Smooth muscle cell (in vitro differentiated cells): Measurements from ENCODE around the gene PDE10A. TPM values are rescaled to one million over a fixed set of nuclear protein-coding genes. Genes with fewer than 3 reads are reported as not detected.

Experiments
- DNase-seq: peaks from one replicate; lab custom pipeline; 2025; ENCODE audit not compliant: unreplicated experiment; lab: John Stamatoyannopoulos, UW
- H2AFZ ChIP-seq: fragments of 200-600 bp; sonication (generic); 2 replicates; pipeline ENCODE4 v1.6.0; 2016; ENCODE audit warnings: antibody characterized with exemption, low read depth, mild to moderate bottlenecking
- H3F3A ChIP-seq: fragments of 200-600 bp; sonication (generic); 2 replicates; pipeline ENCODE4 v1.6.0; 2017; ENCODE audit warnings: antibody characterized with exemption, low read depth
- H3K27ac ChIP-seq: fragments of 200-600 bp; sonication (generic); 2 replicates; pipeline ENCODE4 v1.5.1; 2016; ENCODE audit warnings: low read depth, mild to moderate bottlenecking
- H3K27me3 ChIP-seq: fragments of 200-600 bp; sonication (generic); 2 replicates; pipeline ENCODE4 v1.6.1; 2016; ENCODE audit warnings: low read depth, mild to moderate bottlenecking
- H3K36me3 ChIP-seq: fragments of 200-600 bp; sonication (generic); 2 replicates; pipeline ENCODE4 v1.5.1; 2016; ENCODE audit warnings: low read depth
- H3K4me1 ChIP-seq: fragments of 200-600 bp; sonication (generic); 2 replicates; pipeline ENCODE4 v1.5.1; 2016; ENCODE audit warnings: low read depth
- H3K4me2 ChIP-seq: fragments of 200-600 bp; sonication (generic); 2 replicates; pipeline ENCODE4 v1.6.0; 2016; ENCODE audit warnings: mild to moderate bottlenecking
- H3K4me3 ChIP-seq: fragments of 200-600 bp; sonication (generic); 2 replicates; pipeline ENCODE4 v1.5.1; 2016; ENCODE audit warnings: mild to moderate bottlenecking
- H3K79me2 ChIP-seq: fragments of 200-600 bp; sonication (generic); 2 replicates; pipeline ENCODE4 v1.6.0; 2016; ENCODE audit warnings: low read depth, mild to moderate bottlenecking
- H3K9ac ChIP-seq: fragments of 200-600 bp; sonication (generic); 2 replicates; pipeline ENCODE4 v1.6.0; 2016; ENCODE audit warnings: low read depth
- H3K9me3 ChIP-seq: fragments of 200-600 bp; sonication (generic); replicated peaks from 2 replicates; pipeline ENCODE4 v1.5.1; 2016; ENCODE audit warnings: low read depth
- H4K20me1 ChIP-seq: fragments of 200-600 bp; sonication (generic); 2 replicates; pipeline ENCODE4 v1.6.0; 2016; ENCODE audit warnings: low read depth
- WGBS: methylation state at CpG from one replicate; pipeline ENCODE4 v1.1.7; 2016; ENCODE audit warnings: low lambda C conversion rate; 5-methylcytosine and 5-hydroxymethylcytosine counted together
- polyA plus RNA-seq: library from polyadenylated mRNA; unstranded; fragments of >200 nt; fragmentation: Nextera tagmentation; extraction: Ambion mirVana; gene quantifications from 2 replicates; pipeline ENCODE4 v1.2.1, GENCODE V29; 2016
- total RNA-seq: library from RNA; depleted of rRNA; stranded (reverse); fragments of >200 nt; gene quantifications from 2 replicates; pipeline ENCODE4 v1.2.3, GENCODE V29; 2014
- TF ChIP-seq, protein P1 (sequence below): fragments of 200-600 bp; sonication (generic); IDR thresholded peaks from 2 replicates; pipeline ENCODE4 v1.5.1; 2017; ENCODE audit warnings: borderline replicate concordance, mild to moderate bottlenecking, antibody characterized with exemption; ENCODE audit not compliant: insufficient read depth, poor library complexity, severe bottlenecking

The PDE10A gene
- total and polyA plus RNA-seq, 2 experiments from 2014 or later = 2.0 to 5.6 TPM

DNA sequence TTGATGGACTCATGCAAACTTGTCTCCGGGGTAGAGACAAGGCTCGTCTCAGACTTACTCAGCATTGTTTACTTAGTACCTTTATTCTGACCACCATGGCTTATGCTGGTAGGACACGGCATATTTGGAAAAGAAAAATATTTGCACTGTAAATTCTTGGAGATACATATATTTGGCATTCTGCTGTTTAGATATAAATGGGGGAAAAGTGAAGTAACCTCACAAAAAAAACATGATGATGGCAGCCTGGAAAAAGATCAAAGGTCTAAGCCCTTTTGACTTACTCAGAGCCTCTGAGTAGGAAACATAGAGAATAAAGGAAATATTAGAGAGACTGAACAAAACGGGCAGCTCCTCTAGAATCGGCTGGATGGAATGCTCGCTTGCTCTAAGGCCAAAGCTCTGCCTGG is 32.5 kb downstream of the PDE10A start:
- 67% methylated on average over 6 of the region's 6 CpGs for WGBS

GRCh38 chr6:165628955-165629354 is 34.1 kb downstream of the PDE10A start:
- no peak for DNase-seq
- H3K27ac ChIP-seq = no peak overlapping the region
- no peaks in the 10 kb centered on the region for H4K20me1 ChIP-seq
- no peaks in the 10 kb centered on the region for H3K4me1 ChIP-seq
- no peak overlapping the region for H3K9ac ChIP-seq
- H3F3A ChIP-seq = no peaks in the 10 kb centered on the region
- H3K4me3 ChIP-seq = no peak overlapping the region
- no peak overlapping the region for H3K4me2 ChIP-seq
- H3K9me3 ChIP-seq = no peaks in the 10 kb centered on the region
- H3K27me3 ChIP-seq = peaks cover 7% of the 10 kb centered on the region
- no peaks in the 10 kb centered on the region for H3K36me3 ChIP-seq
- no peak overlapping the region for H2AFZ ChIP-seq
- no peaks in the 10 kb centered on the region for H3K79me2 ChIP-seq
- WGBS = 61% methylated on average over 4 of the region's 4 CpGs
- TF ChIP-seq, protein P1, sequence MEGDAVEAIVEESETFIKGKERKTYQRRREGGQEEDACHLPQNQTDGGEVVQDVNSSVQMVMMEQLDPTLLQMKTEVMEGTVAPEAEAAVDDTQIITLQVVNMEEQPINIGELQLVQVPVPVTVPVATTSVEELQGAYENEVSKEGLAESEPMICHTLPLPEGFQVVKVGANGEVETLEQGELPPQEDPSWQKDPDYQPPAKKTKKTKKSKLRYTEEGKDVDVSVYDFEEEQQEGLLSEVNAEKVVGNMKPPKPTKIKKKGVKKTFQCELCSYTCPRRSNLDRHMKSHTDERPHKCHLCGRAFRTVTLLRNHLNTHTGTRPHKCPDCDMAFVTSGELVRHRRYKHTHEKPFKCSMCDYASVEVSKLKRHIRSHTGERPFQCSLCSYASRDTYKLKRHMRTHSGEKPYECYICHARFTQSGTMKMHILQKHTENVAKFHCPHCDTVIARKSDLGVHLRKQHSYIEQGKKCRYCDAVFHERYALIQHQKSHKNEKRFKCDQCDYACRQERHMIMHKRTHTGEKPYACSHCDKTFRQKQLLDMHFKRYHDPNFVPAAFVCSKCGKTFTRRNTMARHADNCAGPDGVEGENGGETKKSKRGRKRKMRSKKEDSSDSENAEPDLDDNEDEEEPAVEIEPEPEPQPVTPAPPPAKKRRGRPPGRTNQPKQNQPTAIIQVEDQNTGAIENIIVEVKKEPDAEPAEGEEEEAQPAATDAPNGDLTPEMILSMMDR = no peak

More for the DNA sequence above, 32.5 kb downstream of the PDE10A start:
- no peaks in the 10 kb centered on the region for H3K4me1 ChIP-seq
- H4K20me1 ChIP-seq = no peaks in the 10 kb centered on the region
- no peak overlapping the region for H3K27ac ChIP-seq
- H3K4me2 ChIP-seq = no peak overlapping the region
- no peaks in the 10 kb centered on the region for H3K79me2 ChIP-seq
- no peaks in the 10 kb centered on the region for H3F3A ChIP-seq
- TF ChIP-seq, protein P1 = no peak
- DNase-seq = no peak
- H3K9me3 ChIP-seq = no peaks in the 10 kb centered on the region
- no peak overlapping the region for H3K4me3 ChIP-seq
- H3K9ac ChIP-seq = no peak overlapping the region
- H3K27me3 ChIP-seq = peaks cover 13% of the 10 kb centered on the region
- no peak overlapping the region for H2AFZ ChIP-seq
- no peaks in the 10 kb centered on the region for H3K36me3 ChIP-seq

DNA sequence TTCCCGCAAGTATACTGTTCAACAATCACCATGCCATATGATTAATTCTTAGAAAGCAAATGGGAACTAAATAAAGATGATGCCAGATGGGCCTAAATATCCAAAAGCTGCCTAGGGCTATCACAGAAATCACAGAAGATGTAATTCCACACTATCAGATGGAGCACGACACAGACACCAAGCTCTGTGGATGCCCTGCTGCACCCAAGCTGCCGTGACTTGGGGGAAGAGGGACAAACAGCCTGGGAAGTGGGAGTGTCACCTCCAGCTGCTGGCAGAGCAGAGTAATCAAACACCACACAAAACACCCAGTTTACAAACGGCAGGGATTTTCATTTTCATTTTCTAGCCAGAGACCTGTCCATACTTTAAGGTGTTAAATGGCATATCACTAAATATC is 35.7 kb downstream of the PDE10A start:
- Histone ChIP-seq H3K36me3 (no peaks in the 10 kb centered on the region), H3F3A (no peaks in the 10 kb centered on the region), H3K27ac (no peak overlapping the region), H3K79me2 (no peaks in the 10 kb centered on the region), H4K20me1 (no peaks in the 10 kb centered on the region), H3K4me2 (no peak overlapping the region), H2AFZ (no peak overlapping the region), H3K4me3 (no peak overlapping the region), H3K4me1 (no peaks in the 10 kb centered on the region), H3K9me3 (no peaks in the 10 kb centered on the region), H3K27me3 (no peaks in the 10 kb centered on the region), H3K9ac (no peak overlapping the region)
- DNase-seq = no peak
- 83% methylated on average over 4 of the region's 4 CpGs for WGBS
- TF ChIP-seq, protein P1 = no peak

DNA sequence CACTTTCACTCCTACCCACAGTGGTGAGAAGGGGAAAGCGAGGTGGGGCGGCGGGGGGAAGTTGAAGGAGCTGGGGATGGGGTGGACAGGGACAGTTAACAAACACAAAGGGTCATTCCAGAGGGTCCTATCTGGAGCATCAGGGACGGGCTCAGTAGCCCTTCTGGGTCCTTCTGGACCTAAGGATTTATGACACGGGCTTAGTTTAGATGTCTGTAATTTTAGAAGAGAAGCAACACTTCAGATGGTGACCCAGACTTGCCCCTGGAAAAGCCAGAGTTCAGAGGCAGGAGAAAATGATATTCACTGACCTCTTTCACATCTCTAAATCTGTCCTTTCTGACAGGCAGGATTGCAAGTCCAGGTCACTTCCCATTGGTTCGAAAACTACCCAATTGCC is 36.3 kb downstream of the PDE10A start:
- no peaks in the 10 kb centered on the region for H3K36me3 ChIP-seq
- TF ChIP-seq, protein P1 = no peak
- H3K79me2 ChIP-seq = no peaks in the 10 kb centered on the region
- H3K9ac ChIP-seq = no peak overlapping the region
- H4K20me1 ChIP-seq = no peaks in the 10 kb centered on the region
- no peak overlapping the region for H3K4me2 ChIP-seq
- H3K4me3 ChIP-seq = no peak overlapping the region
- no peaks in the 10 kb centered on the region for H3F3A ChIP-seq
- no peak overlapping the region for H3K27ac ChIP-seq
- no peaks in the 10 kb centered on the region for H3K9me3 ChIP-seq
- no peaks in the 10 kb centered on the region for H3K4me1 ChIP-seq
- 70% methylated on average over 6 of the region's 6 CpGs for WGBS
- no peaks in the 10 kb centered on the region for H3K27me3 ChIP-seq
- H2AFZ ChIP-seq = no peak overlapping the region
- DNase-seq = no peak
